Testis (tissue), 3 donors: ENCODE data around the gene BIK. TPM values are rescaled to one million over a fixed set of nuclear protein-coding genes. Genes with fewer than 3 reads are reported as not detected.

Source experiments
- DNase-seq: peaks from one replicate; pipeline ENCODE4 v3.0.0-alpha.2; 2019
- H3K27ac ChIP-seq, 2 donors: fragments of 200-600 bp; sonication (generic); one replicate each; pipeline ENCODE4 v1.5.1; 2019
- H3K27me3 ChIP-seq: fragments of 200-600 bp; sonication (generic); one replicate; pipeline ENCODE4 v1.5.1; 2019
- H3K36me3 ChIP-seq: fragments of 200-600 bp; sonication (generic); one replicate; pipeline ENCODE4 v1.5.1; 2017; ENCODE audit warnings: low read depth; ENCODE audit errors: missing control alignments
- H3K4me1 ChIP-seq: fragments of 200-600 bp; sonication (generic); one replicate; pipeline ENCODE4 v1.5.1; 2019
- H3K4me3 ChIP-seq, 2 donors: fragments of 200-600 bp; sonication (generic); one replicate each; pipeline ENCODE4 v1.5.1; 2017 to 2019
- H3K9me3 ChIP-seq: fragments of 200-600 bp; sonication (generic); one replicate; pipeline ENCODE4 v1.5.1; 2017
- POLR2A ChIP-seq: fragments of 450-650 bp; IDR thresholded peaks from one replicate; pipeline ENCODE4 v1.6.1; 2017; ENCODE audit warnings: antibody characterized with exemption, mild to moderate bottlenecking, moderate library complexity
- WGBS, 2 donors: methylation state at CpG; one replicate each; pipeline ENCODE4 v1.1.5; 2018; 5-methylcytosine and 5-hydroxymethylcytosine counted together
- intact Hi-C: fragments of 100-400 bp; cut with DNase I; formaldehyde crosslinking; loops from one replicate; pipeline ENCODE4 v1.15.1; 2023; ENCODE audit warnings: low total_unique reads
- polyA plus RNA-seq: library from polyadenylated mRNA; stranded (reverse); fragments of 350-450 nt; fragmentation: Illumina TruSeq; extraction: RNeasy Lipid Tissue Mini Kit (QIAGEN cat#74804); gene quantifications from one replicate; pipeline ENCODE4 v1.2.3, GENCODE V29; 2014; ENCODE audit warnings: low read depth, low replicate concordance; ENCODE audit not compliant: insufficient read depth
- total RNA-seq, 2 donors: library from RNA; depleted of rRNA; stranded (reverse); fragments of >200 nt; gene quantifications; one replicate each; pipeline ENCODE4 v1.2.3, GENCODE V29; 2016
- TF ChIP-seq, protein P1 (sequence below), 3 experiments: fragments of 450-650 bp in 2 of 3; fragments of 200-600 bp in 1 of 3; sonication (generic) in 1 of 3; IDR thresholded peaks; one replicate each; pipeline ENCODE4 v1.5.1; 2016 to 2019; ENCODE audit warnings: antibody characterized with exemption in 3 of 3, mild to moderate bottlenecking in 2 of 3, moderate library complexity in 1 of 3

The BIK gene
- total and polyA plus RNA-seq, 3 donors from 2014 or later, result 2.5 to 9.6 (median 7.2) TPM

DNA sequence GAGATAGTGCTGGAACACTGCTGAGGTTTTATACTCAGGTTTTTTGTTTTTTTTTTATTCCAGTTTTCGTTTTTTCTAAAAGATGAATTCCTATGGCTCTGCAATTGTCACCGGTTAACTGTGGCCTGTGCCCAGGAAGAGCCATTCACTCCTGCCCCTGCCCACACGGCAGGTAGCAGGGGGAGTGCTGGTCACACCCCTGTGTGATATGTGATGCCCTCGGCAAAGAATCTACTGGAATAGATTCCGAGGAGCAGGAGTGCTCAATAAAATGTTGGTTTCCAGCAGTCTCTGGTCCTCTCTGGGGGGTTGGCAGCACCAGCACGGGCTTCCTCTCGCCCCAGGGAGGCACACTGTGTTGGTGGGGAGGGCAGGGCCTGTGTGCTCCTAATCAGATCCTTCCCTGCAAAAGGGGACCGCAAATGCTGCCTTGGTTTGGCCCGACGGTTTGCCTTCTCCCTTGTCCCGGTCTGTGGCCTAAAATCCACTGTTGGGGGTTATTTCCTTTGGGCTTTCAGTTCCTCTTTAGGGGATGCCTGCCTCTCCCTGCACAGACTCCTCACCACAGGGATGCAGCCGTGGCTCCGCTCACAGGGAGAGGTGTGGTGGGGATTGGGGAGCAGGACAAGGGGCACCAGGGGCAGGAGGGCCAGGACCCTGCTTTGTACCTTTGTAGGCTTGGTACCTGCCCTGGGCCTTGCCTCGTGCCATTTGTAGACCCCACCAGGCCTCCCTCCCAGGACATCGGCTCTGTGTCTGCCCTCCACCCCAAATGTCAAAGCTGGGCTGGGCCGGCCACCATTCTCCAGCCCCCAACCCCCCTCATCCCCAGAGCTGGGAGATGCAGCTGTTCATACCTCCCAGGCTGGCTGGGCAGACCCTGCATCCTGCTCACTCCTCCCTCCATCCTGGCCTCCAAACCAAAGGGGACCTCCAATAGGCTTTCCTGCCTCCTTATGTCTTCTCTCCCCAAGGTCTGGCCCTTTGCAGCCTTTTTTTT is 19.2 kb downstream of the BIK start:
- intact Hi-C loops, result no loop called here
- 61 to 73% methylated on average over 12 to 16 of the region's 16 CpGs for WGBS, 2 donors
- H3K4me3 ChIP-seq, result no peak overlapping the region

GRCh38 chr22:43131773-43132501 is 21.4 kb downstream of the BIK start:
- H3K36me3 ChIP-seq, result no peaks in the 10 kb centered on the region
- peaks cover 11% of the 10 kb centered on the region for H3K4me1 ChIP-seq
- WGBS, 2 donors, result 62 to 68% methylated on average over 17 of the region's 17 CpGs
- intact Hi-C loops, result no loop called here
- H3K9me3 ChIP-seq, result no peaks in the 10 kb centered on the region
- peak overlapping the region in 1 of 2 donors; percentile 50 for H3K27ac ChIP-seq
- no peak overlapping the region for H3K4me3 ChIP-seq
- H3K27me3 ChIP-seq, result no peaks in the 10 kb centered on the region
- peak; percentile 34 for DNase-seq
- TF ChIP-seq, protein P1, sequence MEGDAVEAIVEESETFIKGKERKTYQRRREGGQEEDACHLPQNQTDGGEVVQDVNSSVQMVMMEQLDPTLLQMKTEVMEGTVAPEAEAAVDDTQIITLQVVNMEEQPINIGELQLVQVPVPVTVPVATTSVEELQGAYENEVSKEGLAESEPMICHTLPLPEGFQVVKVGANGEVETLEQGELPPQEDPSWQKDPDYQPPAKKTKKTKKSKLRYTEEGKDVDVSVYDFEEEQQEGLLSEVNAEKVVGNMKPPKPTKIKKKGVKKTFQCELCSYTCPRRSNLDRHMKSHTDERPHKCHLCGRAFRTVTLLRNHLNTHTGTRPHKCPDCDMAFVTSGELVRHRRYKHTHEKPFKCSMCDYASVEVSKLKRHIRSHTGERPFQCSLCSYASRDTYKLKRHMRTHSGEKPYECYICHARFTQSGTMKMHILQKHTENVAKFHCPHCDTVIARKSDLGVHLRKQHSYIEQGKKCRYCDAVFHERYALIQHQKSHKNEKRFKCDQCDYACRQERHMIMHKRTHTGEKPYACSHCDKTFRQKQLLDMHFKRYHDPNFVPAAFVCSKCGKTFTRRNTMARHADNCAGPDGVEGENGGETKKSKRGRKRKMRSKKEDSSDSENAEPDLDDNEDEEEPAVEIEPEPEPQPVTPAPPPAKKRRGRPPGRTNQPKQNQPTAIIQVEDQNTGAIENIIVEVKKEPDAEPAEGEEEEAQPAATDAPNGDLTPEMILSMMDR (IDR thresholded peaks at IDR 0.05), result no peak
- no peak for TF ChIP-seq POLR2A

More for the DNA sequence above, 19.2 kb downstream of the BIK start:
- H3K9me3 ChIP-seq, result no peaks in the 10 kb centered on the region
- H3K27me3 ChIP-seq, result no peaks in the 10 kb centered on the region
- DNase-seq, result no peak
- no peaks in the 10 kb centered on the region for H3K36me3 ChIP-seq
- TF ChIP-seq, protein P1 (IDR thresholded peaks at IDR 0.05), result no peak
- no peak for TF ChIP-seq POLR2A
- peaks cover 11% of the 10 kb centered on the region for H3K4me1 ChIP-seq
- H3K27ac ChIP-seq, result no peak overlapping the region

GRCh38 chr22:43133401-43133800 is 22.9 kb downstream of the BIK start:
- Histone ChIP-seq H3K4me1 (peaks cover 11% of the 10 kb centered on the region), H3K4me3 (no peak overlapping the region), H3K27ac (no peak overlapping the region), H3K27me3 (no peaks in the 10 kb centered on the region), H3K36me3 (no peaks in the 10 kb centered on the region), H3K9me3 (no peaks in the 10 kb centered on the region)
- 85 to 88% methylated on average over 9 of the region's 9 CpGs for WGBS, 2 donors
- DNase-seq, result no peak
- intact Hi-C loops, result no loop called here
- TF ChIP-seq POLR2A, result no peak
- TF ChIP-seq, protein P1 (IDR thresholded peaks at IDR 0.05), result no peak

- no peak for TF ChIP-seq POLR2A
- TF ChIP-seq, protein P1 (IDR thresholded peaks at IDR 0.05), result no peak
- no peak for DNase-seq
- Histone ChIP-seq H3K4me1 (peaks cover 11% of the 10 kb centered on the region), H3K9me3 (no peaks in the 10 kb centered on the region), H3K27me3 (no peaks in the 10 kb centered on the region), H3K27ac (no peak overlapping the region), H3K36me3 (no peaks in the 10 kb centered on the region), H3K4me3 (no peak overlapping the region)
- intact Hi-C loops, result no loop called here
- WGBS, 2 donors, result 91% methylated on average over 4 of the region's 4 CpGs; no CpG with 5 or more reads in 1 of the 2 donors
Observed at GRCh38 chr22:43134553-43134952, 24.0 kb downstream of the BIK start.
